Gastrocnemius medialis (tissue), 4 donors: ENCODE measurements around the gene C5orf58.

Source experiments
- POLR2A ChIP-seq, 2 donors: fragments of 450-650 bp; IDR thresholded peaks; one replicate each; pipeline ENCODE4 v1.6.1; 2017; ENCODE audit warnings: antibody characterized with exemption in 2 of 2, mild to moderate bottlenecking in 2 of 2, moderate library complexity in 2 of 2
- TF ChIP-seq, protein P1 (sequence below), 5 experiments: fragments of 450-650 bp in 3 of 5; fragments of 200-600 bp in 2 of 5; sonication (generic) in 2 of 5; IDR thresholded peaks in 4 of 5; conservative IDR thresholded peaks in 1 of 5; 1 replicate in 4 of 5; 2 replicates in 1 of 5; pipeline ENCODE4 v1.5.1; 2016 to 2019; ENCODE audit warnings: antibody characterized with exemption in 5 of 5, mild to moderate bottlenecking in 3 of 5, moderate library complexity in 3 of 5

DNA sequence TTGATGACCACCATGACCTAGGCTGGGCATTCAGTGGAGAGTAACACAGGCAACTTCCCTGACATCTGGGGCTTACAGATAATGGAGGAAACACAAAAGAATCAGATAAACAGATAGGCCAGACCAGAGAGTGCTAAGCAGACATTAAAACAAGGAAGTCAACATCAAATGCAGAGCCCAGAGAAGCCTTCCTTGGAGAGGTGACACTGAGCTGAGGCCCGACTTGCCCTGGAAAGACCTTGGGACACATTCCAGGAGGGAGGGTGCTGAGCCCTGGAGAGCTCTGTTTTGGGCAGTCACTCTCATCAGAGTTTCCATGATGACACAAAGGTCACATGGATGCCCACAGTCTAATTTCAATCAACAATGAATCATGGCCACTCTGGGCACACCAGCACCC, 31.9 kb upstream of the C5orf58 start:
- TF ChIP-seq, protein P1, sequence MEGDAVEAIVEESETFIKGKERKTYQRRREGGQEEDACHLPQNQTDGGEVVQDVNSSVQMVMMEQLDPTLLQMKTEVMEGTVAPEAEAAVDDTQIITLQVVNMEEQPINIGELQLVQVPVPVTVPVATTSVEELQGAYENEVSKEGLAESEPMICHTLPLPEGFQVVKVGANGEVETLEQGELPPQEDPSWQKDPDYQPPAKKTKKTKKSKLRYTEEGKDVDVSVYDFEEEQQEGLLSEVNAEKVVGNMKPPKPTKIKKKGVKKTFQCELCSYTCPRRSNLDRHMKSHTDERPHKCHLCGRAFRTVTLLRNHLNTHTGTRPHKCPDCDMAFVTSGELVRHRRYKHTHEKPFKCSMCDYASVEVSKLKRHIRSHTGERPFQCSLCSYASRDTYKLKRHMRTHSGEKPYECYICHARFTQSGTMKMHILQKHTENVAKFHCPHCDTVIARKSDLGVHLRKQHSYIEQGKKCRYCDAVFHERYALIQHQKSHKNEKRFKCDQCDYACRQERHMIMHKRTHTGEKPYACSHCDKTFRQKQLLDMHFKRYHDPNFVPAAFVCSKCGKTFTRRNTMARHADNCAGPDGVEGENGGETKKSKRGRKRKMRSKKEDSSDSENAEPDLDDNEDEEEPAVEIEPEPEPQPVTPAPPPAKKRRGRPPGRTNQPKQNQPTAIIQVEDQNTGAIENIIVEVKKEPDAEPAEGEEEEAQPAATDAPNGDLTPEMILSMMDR (IDR thresholded peaks at IDR 0.05 in 4 of 5, conservative IDR thresholded peaks at IDR 0.05 in 1 of 5), result no peak
- no peak for TF ChIP-seq POLR2A (IDR thresholded peaks at IDR 0.05)
